GM15510 (cell line): ENCODE results near the gene TICAM2.

Source experiments
- POLR2A ChIP-seq: IDR thresholded peaks from 3 replicates; pipeline ENCODE4 v1.6.1; 2011; ENCODE audit warnings: borderline replicate concordance; ENCODE audit not compliant: insufficient read length; ENCODE audit errors: extremely low read depth

TICAM2 gene

GRCh38 chr5:115624994-115625393 lies 22.7 kb upstream of the TICAM2 start:
- no peak for TF ChIP-seq POLR2A

- no peak for TF ChIP-seq POLR2A
These were observed 21.4 kb upstream of the TICAM2 start for GRCh38 chr5:115623658-115624057.

GRCh38 chr5:115621365-115621900 lies 19.2 kb upstream of the TICAM2 start:
- TF ChIP-seq POLR2A: no peak

- TF ChIP-seq POLR2A: no peak
These were observed 14.6 kb upstream of the TICAM2 start for GRCh38 chr5:115616892-115617291.

- no peak for TF ChIP-seq POLR2A
These were observed 14.2 kb upstream of the TICAM2 start for GRCh38 chr5:115616472-115616871.

- no peak for TF ChIP-seq POLR2A
These were observed 9.6 kb upstream of the TICAM2 start for GRCh38 chr5:115611873-115612272.

- no peak for TF ChIP-seq POLR2A
These were observed 5.7 kb upstream of the TICAM2 start for GRCh38 chr5:115607935-115608334.

GRCh38 chr5:115605436-115605835 lies 3.2 kb upstream of the TICAM2 start:
- TF ChIP-seq POLR2A: no peak

- no peak for TF ChIP-seq POLR2A
These were observed 379 bp upstream of the TICAM2 start for GRCh38 chr5:115602591-115603125.

GRCh38 chr5:115600766-115601165 lies 1.5 kb downstream of the TICAM2 start:
- TF ChIP-seq POLR2A: no peak

- TF ChIP-seq POLR2A: no peak
These were observed 2.4 kb downstream of the TICAM2 start for GRCh38 chr5:115599924-115600323.

GRCh38 chr5:115599502-115599901 lies 2.8 kb downstream of the TICAM2 start:
- no peak for TF ChIP-seq POLR2A

GRCh38 chr5:115594128-115595047 lies 7.9 kb downstream of the TICAM2 start:
- TF ChIP-seq POLR2A: no peak

- TF ChIP-seq POLR2A: no peak
These were observed 13.2 kb downstream of the TICAM2 start for GRCh38 chr5:115589043-115589442.

- no peak for TF ChIP-seq POLR2A
These were observed 13.6 kb downstream of the TICAM2 start for GRCh38 chr5:115588640-115589039.

- no peak for TF ChIP-seq POLR2A
These were observed 15.6 kb downstream of the TICAM2 start for GRCh38 chr5:115586525-115587146.

- no peak for TF ChIP-seq POLR2A
These were observed 17.0 kb downstream of the TICAM2 start for GRCh38 chr5:115585265-115585664.

GRCh38 chr5:115584501-115584900 lies 17.8 kb downstream of the TICAM2 start:
- TF ChIP-seq POLR2A: no peak
